Measurements from ENCODE around the gene MXRA5. TPM values are rescaled to one million over a fixed set of nuclear protein-coding genes. Genes with fewer than 3 reads are reported as not detected.

MXRA5 gene
- total RNA-seq, 1 experiment from 2014 or later, result 2.8 TPM

DNA sequence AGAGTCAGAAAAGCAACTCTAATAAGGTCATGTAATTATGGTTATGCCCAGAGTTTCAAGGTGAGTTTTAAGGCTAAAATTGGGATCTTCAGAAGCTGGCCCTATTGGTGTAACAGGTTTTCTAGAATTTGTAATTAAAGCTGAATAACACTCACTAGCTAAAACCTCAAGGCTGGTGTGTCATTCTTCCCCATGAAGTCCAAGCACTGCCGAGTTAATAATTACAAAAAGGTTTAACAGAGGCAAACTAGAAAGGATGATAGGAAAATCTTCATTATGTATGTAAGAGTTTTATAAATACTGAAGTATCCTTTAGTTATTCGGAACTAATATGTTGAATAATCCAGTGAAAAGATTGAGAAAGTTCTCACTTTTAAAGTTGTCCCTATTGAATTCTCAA lies 34.3 kb downstream of the MXRA5 start:
- H3K27ac Mint-ChIP-seq, result no peak overlapping the region
- H3K36me3 Mint-ChIP-seq, result peaks cover 3% of the 10 kb centered on the region; the same call in 1 of the 2 replicates
- ChIA-PET POLR2A (no interaction called here), CTCF (no interaction called here)
- DNase-seq (ENCODE audit: low spot score) (no peak), ATAC-seq (no peak)
- no peak overlapping the region for H3K4me3 Mint-ChIP-seq
- 0 out of 2 replicates have a peak, but pooled peaks cover 4% of the 10 kb centered on the region for H3K9me3 Mint-ChIP-seq
- TF ChIP-seq, protein P1, sequence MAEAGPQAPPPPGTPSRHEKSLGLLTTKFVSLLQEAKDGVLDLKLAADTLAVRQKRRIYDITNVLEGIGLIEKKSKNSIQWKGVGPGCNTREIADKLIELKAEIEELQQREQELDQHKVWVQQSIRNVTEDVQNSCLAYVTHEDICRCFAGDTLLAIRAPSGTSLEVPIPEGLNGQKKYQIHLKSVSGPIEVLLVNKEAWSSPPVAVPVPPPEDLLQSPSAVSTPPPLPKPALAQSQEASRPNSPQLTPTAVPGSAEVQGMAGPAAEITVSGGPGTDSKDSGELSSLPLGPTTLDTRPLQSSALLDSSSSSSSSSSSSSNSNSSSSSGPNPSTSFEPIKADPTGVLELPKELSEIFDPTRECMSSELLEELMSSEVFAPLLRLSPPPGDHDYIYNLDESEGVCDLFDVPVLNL (CRISPR knock-in tag; IDR thresholded peaks at IDR 0.05; ENCODE audit: borderline replicate concordance, low read depth), result no peak
- TF ChIP-seq ELF4 (CRISPR knock-in tag; IDR thresholded peaks at IDR 0.05; ENCODE audit: low read depth) (no peak), GTF2I (CRISPR knock-in tag; conservative IDR thresholded peaks at IDR 0.05) (no peak), HMGA2 (CRISPR knock-in tag; IDR thresholded peaks at IDR 0.05) (no peak), ZNF423 (CRISPR knock-in tag; IDR thresholded peaks at IDR 0.05) (no peak), GRHL2 (CRISPR knock-in tag; IDR thresholded peaks at IDR 0.05; ENCODE audit: insufficient replicate concordance, severe bottlenecking) (no peak), ZBTB21 (CRISPR knock-in tag; IDR thresholded peaks at IDR 0.05; ENCODE audit: borderline replicate concordance) (no peak), JAZF1 (CRISPR knock-in tag; IDR thresholded peaks at IDR 0.05) (no peak)
- TF ChIP-seq, protein P2, sequence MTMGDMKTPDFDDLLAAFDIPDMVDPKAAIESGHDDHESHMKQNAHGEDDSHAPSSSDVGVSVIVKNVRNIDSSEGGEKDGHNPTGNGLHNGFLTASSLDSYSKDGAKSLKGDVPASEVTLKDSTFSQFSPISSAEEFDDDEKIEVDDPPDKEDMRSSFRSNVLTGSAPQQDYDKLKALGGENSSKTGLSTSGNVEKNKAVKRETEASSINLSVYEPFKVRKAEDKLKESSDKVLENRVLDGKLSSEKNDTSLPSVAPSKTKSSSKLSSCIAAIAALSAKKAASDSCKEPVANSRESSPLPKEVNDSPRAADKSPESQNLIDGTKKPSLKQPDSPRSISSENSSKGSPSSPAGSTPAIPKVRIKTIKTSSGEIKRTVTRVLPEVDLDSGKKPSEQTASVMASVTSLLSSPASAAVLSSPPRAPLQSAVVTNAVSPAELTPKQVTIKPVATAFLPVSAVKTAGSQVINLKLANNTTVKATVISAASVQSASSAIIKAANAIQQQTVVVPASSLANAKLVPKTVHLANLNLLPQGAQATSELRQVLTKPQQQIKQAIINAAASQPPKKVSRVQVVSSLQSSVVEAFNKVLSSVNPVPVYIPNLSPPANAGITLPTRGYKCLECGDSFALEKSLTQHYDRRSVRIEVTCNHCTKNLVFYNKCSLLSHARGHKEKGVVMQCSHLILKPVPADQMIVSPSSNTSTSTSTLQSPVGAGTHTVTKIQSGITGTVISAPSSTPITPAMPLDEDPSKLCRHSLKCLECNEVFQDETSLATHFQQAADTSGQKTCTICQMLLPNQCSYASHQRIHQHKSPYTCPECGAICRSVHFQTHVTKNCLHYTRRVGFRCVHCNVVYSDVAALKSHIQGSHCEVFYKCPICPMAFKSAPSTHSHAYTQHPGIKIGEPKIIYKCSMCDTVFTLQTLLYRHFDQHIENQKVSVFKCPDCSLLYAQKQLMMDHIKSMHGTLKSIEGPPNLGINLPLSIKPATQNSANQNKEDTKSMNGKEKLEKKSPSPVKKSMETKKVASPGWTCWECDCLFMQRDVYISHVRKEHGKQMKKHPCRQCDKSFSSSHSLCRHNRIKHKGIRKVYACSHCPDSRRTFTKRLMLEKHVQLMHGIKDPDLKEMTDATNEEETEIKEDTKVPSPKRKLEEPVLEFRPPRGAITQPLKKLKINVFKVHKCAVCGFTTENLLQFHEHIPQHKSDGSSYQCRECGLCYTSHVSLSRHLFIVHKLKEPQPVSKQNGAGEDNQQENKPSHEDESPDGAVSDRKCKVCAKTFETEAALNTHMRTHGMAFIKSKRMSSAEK (CRISPR knock-in tag; IDR thresholded peaks at IDR 0.05; ENCODE audit: borderline replicate concordance), result no peak
- TF ChIP-seq, protein P3, sequence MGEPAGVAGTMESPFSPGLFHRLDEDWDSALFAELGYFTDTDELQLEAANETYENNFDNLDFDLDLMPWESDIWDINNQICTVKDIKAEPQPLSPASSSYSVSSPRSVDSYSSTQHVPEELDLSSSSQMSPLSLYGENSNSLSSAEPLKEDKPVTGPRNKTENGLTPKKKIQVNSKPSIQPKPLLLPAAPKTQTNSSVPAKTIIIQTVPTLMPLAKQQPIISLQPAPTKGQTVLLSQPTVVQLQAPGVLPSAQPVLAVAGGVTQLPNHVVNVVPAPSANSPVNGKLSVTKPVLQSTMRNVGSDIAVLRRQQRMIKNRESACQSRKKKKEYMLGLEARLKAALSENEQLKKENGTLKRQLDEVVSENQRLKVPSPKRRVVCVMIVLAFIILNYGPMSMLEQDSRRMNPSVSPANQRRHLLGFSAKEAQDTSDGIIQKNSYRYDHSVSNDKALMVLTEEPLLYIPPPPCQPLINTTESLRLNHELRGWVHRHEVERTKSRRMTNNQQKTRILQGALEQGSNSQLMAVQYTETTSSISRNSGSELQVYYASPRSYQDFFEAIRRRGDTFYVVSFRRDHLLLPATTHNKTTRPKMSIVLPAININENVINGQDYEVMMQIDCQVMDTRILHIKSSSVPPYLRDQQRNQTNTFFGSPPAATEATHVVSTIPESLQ (CRISPR knock-in tag; IDR thresholded peaks at IDR 0.05), result no peak
- no peaks in the 10 kb centered on the region for H3K4me1 Mint-ChIP-seq
- no peaks in the 10 kb centered on the region for H3K27me3 Mint-ChIP-seq (ENCODE audit: low read depth)

DNA sequence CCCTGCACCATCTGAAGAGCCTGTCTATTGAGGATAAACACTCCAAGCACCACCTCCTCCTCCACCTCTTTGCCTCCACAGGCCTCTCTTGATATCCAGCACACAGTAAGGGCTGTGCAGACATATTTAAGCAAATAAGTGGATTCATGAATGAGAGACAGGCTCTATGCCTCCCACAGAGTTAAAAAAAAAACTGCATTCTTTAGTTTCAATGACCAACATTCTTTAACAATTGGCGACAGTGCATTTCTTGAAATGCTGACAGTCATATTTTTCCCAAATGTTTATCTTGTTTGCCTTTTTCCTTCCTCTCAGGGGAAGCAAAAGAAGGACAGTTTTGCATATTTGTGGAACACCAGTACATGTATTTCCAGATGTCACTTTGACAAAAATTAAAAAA lies 38.6 kb downstream of the MXRA5 start:
- CTCF ChIA-PET, result no interaction called here
- Mint-ChIP-seq H3K4me1 (no peaks in the 10 kb centered on the region), H3K9me3 (0 out of 2 replicates have a peak, but pooled peaks cover 4% of the 10 kb centered on the region), H3K36me3 (peaks cover 3% of the 10 kb centered on the region; the same call in 1 of the 2 replicates), H3K27ac (no peak overlapping the region), H3K4me3 (no peak overlapping the region), H3K27me3 (ENCODE audit: low read depth) (no peaks in the 10 kb centered on the region)
- POLR2A ChIA-PET, result no interaction called here
- ATAC-seq (no peak), DNase-seq (ENCODE audit: low spot score) (no peak)
- no peak for TF ChIP-seq FOXJ3 (CRISPR knock-in tag; IDR thresholded peaks at IDR 0.05; ENCODE audit: borderline replicate concordance)
- TF ChIP-seq ESRRA (CRISPR knock-in tag; IDR thresholded peaks at IDR 0.05; ENCODE audit: borderline replicate concordance), result no peak
- TF ChIP-seq CREM (CRISPR knock-in tag; IDR thresholded peaks at IDR 0.05), result no peak

DNA sequence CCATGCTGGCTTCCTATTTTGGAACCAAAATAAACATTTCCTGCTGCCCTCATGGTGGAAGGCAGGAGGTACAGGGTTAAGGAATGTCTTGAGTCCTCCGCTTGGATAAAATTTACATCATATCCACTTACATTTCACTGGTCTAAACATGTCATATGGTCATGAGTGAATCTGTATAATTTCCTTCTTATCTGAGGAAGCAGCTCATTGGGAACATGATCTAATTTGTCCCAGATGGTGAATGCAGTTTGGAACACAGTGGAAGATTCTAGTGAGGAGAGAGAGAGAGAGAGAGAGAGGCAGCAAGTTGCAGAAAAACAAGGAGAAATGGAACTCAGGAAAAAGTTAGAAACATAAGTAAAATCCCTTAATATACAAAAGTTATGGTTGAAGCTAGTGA lies 46.8 kb downstream of the MXRA5 start:
- ChIA-PET POLR2A (no interaction called here), CTCF (no interaction called here)
- Mint-ChIP-seq H3K4me3 (no peak overlapping the region), H3K4me1 (no peaks in the 10 kb centered on the region), H3K27ac (no peak overlapping the region), H3K9me3 (0 out of 2 replicates have a peak, but pooled peaks cover 4% of the 10 kb centered on the region), H3K27me3 (ENCODE audit: low read depth) (peaks cover 7% of the 10 kb centered on the region), H3K36me3 (no peaks in the 10 kb centered on the region)
- DNase-seq (ENCODE audit: low spot score) (no peak), ATAC-seq (no peak)
- TF ChIP-seq ZNF263 (CRISPR knock-in tag; IDR thresholded peaks at IDR 0.05; ENCODE audit: low read depth) (no peak), ZNF396 (CRISPR knock-in tag; IDR thresholded peaks at IDR 0.05; ENCODE audit: borderline replicate concordance) (no peak), SP1 (CRISPR knock-in tag; conservative IDR thresholded peaks at IDR 0.05) (no peak), SMAD3 (CRISPR knock-in tag; IDR thresholded peaks at IDR 0.05; ENCODE audit: borderline replicate concordance) (no peak), ATF1 (CRISPR knock-in tag; IDR thresholded peaks at IDR 0.05) (no peak), KAT7 (CRISPR knock-in tag; IDR thresholded peaks at IDR 0.05; ENCODE audit: borderline replicate concordance) (no peak), NFE2L1 (CRISPR knock-in tag; IDR thresholded peaks at IDR 0.05) (no peak), ZNF317 (CRISPR knock-in tag; IDR thresholded peaks at IDR 0.05; ENCODE audit: borderline replicate concordance, low read depth) (no peak)
- TF ChIP-seq, protein P4, sequence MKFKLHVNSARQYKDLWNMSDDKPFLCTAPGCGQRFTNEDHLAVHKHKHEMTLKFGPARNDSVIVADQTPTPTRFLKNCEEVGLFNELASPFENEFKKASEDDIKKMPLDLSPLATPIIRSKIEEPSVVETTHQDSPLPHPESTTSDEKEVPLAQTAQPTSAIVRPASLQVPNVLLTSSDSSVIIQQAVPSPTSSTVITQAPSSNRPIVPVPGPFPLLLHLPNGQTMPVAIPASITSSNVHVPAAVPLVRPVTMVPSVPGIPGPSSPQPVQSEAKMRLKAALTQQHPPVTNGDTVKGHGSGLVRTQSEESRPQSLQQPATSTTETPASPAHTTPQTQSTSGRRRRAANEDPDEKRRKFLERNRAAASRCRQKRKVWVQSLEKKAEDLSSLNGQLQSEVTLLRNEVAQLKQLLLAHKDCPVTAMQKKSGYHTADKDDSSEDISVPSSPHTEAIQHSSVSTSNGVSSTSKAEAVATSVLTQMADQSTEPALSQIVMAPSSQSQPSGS (CRISPR knock-in tag; IDR thresholded peaks at IDR 0.05; ENCODE audit: borderline replicate concordance, low read depth), result no peak
- TF ChIP-seq, protein P5, sequence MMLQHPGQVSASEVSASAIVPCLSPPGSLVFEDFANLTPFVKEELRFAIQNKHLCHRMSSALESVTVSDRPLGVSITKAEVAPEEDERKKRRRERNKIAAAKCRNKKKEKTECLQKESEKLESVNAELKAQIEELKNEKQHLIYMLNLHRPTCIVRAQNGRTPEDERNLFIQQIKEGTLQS (CRISPR knock-in tag; conservative IDR thresholded peaks at IDR 0.05), result no peak

All from WTC11 (cell line).